ENCODE data around the gene GPR89B.
A peak's percentile ranks its signal among the peaks of the same experiment; 100 is the strongest.
"Not testable (repeated sequence)": the region's sequence is repeated elsewhere in the genome, so short reads cannot be mapped to it uniquely, and the experiment has no call there.

Gene GPR89B

GRCh38 chr1:148037850-148038461 is 109.7 kb downstream of the GPR89B start:
- not testable (repeated sequence) for DNase-seq

GRCh38 chr1:148038462-148039333 is 110.5 kb downstream of the GPR89B start:
- peak; percentile 96 for DNase-seq
